Spleen (tissue), 11 donors: ENCODE data around the gene AP2A1. TPM values are rescaled to one million over a fixed set of nuclear protein-coding genes. Genes with fewer than 3 reads are reported as not detected.

Experiments
- DNase-seq: peaks from one replicate; pipeline ENCODE4 v3.0.0-alpha.2; 2020
- H3K27ac ChIP-seq, 8 donors: fragments of 200-600 bp; sonication (generic) in 7 of 8; 1 replicate in 4 of 8; 2 replicates in 4 of 8; pipeline versions ENCODE4 v1.5.0 to v1.8.0; 2016 to 2021; ENCODE audit warnings: inconsistent platforms in 4 of 8, mild to moderate bottlenecking in 4 of 8, moderate library complexity in 1 of 8
- H3K27me3 ChIP-seq, 7 donors: fragments of 200-600 bp; sonication (generic) in 6 of 7; replicated peaks in 1 of 7; 1 replicate in 4 of 7; 2 replicates in 3 of 7; pipeline versions ENCODE4 v1.5.0 to v1.8.0; 2016 to 2021; ENCODE audit warnings: inconsistent platforms in 3 of 7, mild to moderate bottlenecking in 1 of 7
- H3K36me3 ChIP-seq, 6 donors: fragments of 200-600 bp; sonication (generic) in 5 of 6; 1 replicate in 4 of 6; 2 replicates in 2 of 6; pipeline versions ENCODE4 v1.5.0 to v1.8.0; 2016 to 2021; ENCODE audit warnings: inconsistent platforms in 2 of 6
- H3K4me1 ChIP-seq, 6 donors: fragments of 200-600 bp; sonication (generic) in 5 of 6; 1 replicate in 3 of 6; 2 replicates in 3 of 6; pipeline versions ENCODE4 v1.5.0 to v1.8.0; 2016 to 2021; ENCODE audit warnings: inconsistent platforms in 3 of 6
- H3K4me3 ChIP-seq, 8 donors: fragments of 200-600 bp; sonication (generic) in 7 of 8; 1 replicate in 4 of 8; 2 replicates in 4 of 8; pipeline versions ENCODE4 v1.5.0 to v1.8.0; 2016 to 2021; ENCODE audit warnings: inconsistent platforms in 4 of 8, mild to moderate bottlenecking in 4 of 8, moderate library complexity in 2 of 8
- H3K9me3 ChIP-seq, 8 donors: fragments of 200-600 bp; sonication (generic) in 7 of 8; 1 replicate in 4 of 8; 2 replicates in 4 of 8; pipeline versions ENCODE4 v1.5.0 to v1.8.0; 2016 to 2021; ENCODE audit warnings: inconsistent platforms in 4 of 8
- POLR2A ChIP-seq, 3 donors: fragments of 450-650 bp; IDR thresholded peaks; one replicate each; pipeline ENCODE4 v1.5.1; 2017; ENCODE audit warnings: antibody characterized with exemption in 3 of 3, mild to moderate bottlenecking in 1 of 3
- POLR2AphosphoS5 ChIP-seq, 3 donors: sonication (generic); formaldehyde crosslinking; IDR thresholded peaks; one replicate each; pipeline ENCODE4 v1.5.1; 2017; ENCODE audit warnings: antibody characterized with exemption in 3 of 3
- WGBS, 5 donors: extraction: QIAGEN DNeasy Blood & Tissue Kit in 3 of 5; methylation state at CpG; one replicate each; pipeline versions ENCODE4 v1.1.5 to v1.1.7; 2013 to 2018; 5-methylcytosine and 5-hydroxymethylcytosine counted together
- intact Hi-C: fragments of 100-400 bp; cut with DNase I; formaldehyde crosslinking; loops from one replicate; pipeline ENCODE4 v1.15.0; 2023; ENCODE audit warnings: low total_unique reads
- polyA plus RNA-seq, 3 donors: library from polyadenylated mRNA; stranded (reverse); fragments of 200-250 nt; gene quantifications; one replicate each; pipeline ENCODE4 v1.2.1, GENCODE V29; 2013
- total RNA-seq, 7 donors: library from RNA; depleted of rRNA in 3 of 7; stranded (reverse); fragments of >200 nt in 3 of 7; fragmentation: NEBNext Ultra II Directional in 4 of 7; extraction: Animal tissue kit (Norgen Biotek cat#: 25700) in 4 of 7; gene quantifications; one replicate each; pipeline versions ENCODE4 v1.1.0 to v1.2.1, GENCODE V29; 2016 to 2021
- TF ChIP-seq, protein P1 (sequence below), 11 experiments: fragments of 200-600 bp in 7 of 11; fragments of 450-650 bp in 4 of 11; sonication (generic) in 4 of 11; IDR thresholded peaks in 8 of 11; conservative IDR thresholded peaks in 3 of 11; 1 replicate in 7 of 11; 2 replicates in 4 of 11; pipeline versions ENCODE4 v1.4.0 to v1.8.0; 2016 to 2021; ENCODE audit warnings: antibody characterized with exemption in 11 of 11, inconsistent platforms in 4 of 11, mild to moderate bottlenecking in 1 of 11
- donor health status: healthy with polysubstance abuse.
- donor health status: DM: no; HTN: no; CAD: no; lungs with moderate emphysema.
- donor health status: DM: no; HTN: no; CAD: no.
- donor health status: Bipolar disorder and iron deficiency.
- donor health status: healthy.
- donor health status: DM: no; HTN: no; CAD: no.
- donor health status: DM: yes; HTN: yes; CAD: no.

Gene AP2A1
- total and polyA plus RNA-seq, 10 donors = 18.1 to 108 (median 89.1) TPM

- Histone ChIP-seq H3K4me3 (no peak overlapping the region), H3K36me3 (peaks cover 0 to 82% (median 0%) of the 10 kb centered on the region in 6 donors), H3K27me3 (no peaks in the 10 kb centered on the region), H3K9me3 (no peaks in the 10 kb centered on the region), H3K4me1 (peaks cover 2 to 96% (median 38%) of the 10 kb centered on the region in 6 donors), H3K27ac (peak overlapping the region in 3 of 8 donors; percentile 23 to 48 (median 44))
- TF ChIP-seq, protein P1, sequence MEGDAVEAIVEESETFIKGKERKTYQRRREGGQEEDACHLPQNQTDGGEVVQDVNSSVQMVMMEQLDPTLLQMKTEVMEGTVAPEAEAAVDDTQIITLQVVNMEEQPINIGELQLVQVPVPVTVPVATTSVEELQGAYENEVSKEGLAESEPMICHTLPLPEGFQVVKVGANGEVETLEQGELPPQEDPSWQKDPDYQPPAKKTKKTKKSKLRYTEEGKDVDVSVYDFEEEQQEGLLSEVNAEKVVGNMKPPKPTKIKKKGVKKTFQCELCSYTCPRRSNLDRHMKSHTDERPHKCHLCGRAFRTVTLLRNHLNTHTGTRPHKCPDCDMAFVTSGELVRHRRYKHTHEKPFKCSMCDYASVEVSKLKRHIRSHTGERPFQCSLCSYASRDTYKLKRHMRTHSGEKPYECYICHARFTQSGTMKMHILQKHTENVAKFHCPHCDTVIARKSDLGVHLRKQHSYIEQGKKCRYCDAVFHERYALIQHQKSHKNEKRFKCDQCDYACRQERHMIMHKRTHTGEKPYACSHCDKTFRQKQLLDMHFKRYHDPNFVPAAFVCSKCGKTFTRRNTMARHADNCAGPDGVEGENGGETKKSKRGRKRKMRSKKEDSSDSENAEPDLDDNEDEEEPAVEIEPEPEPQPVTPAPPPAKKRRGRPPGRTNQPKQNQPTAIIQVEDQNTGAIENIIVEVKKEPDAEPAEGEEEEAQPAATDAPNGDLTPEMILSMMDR (IDR thresholded peaks at IDR 0.05 in 8 of 11, conservative IDR thresholded peaks at IDR 0.05 in 3 of 11) = no peak
- TF ChIP-seq POLR2AphosphoS5 (IDR thresholded peaks at IDR 0.05) (no peak), POLR2A (IDR thresholded peaks at IDR 0.05) (no peak)
- WGBS, 5 donors = 74 to 83% (median 78%) methylated on average over 7 to 8 of the region's 8 CpGs
- intact Hi-C loops = no loop called here
- no peak for DNase-seq
Measured at GRCh38 chr19:49773663-49774350, 7.0 kb downstream of the AP2A1 start.

GRCh38 chr19:49774969-49775368 lies 8.2 kb downstream of the AP2A1 start:
- Histone ChIP-seq H3K4me1 (peaks cover 3 to 96% (median 36%) of the 10 kb centered on the region in 6 donors), H3K36me3 (peaks cover 0 to 83% (median 0%) of the 10 kb centered on the region in 6 donors), H3K27me3 (no peaks in the 10 kb centered on the region), H3K4me3 (no peak overlapping the region), H3K27ac (peak overlapping the region in 4 of 8 donors; percentile 15 to 48 (median 38)), H3K9me3 (no peaks in the 10 kb centered on the region)
- intact Hi-C loops = no loop called here
- no peak for DNase-seq
- 92 to 96% (median 94%) methylated on average over 8 of the region's 8 CpGs for WGBS, 5 donors
- no peak for TF ChIP-seq POLR2AphosphoS5 (IDR thresholded peaks at IDR 0.05)
- TF ChIP-seq, protein P1 (IDR thresholded peaks at IDR 0.05 in 8 of 11, conservative IDR thresholded peaks at IDR 0.05 in 3 of 11) = no peak
- no peak for TF ChIP-seq POLR2A (IDR thresholded peaks at IDR 0.05)

DNA sequence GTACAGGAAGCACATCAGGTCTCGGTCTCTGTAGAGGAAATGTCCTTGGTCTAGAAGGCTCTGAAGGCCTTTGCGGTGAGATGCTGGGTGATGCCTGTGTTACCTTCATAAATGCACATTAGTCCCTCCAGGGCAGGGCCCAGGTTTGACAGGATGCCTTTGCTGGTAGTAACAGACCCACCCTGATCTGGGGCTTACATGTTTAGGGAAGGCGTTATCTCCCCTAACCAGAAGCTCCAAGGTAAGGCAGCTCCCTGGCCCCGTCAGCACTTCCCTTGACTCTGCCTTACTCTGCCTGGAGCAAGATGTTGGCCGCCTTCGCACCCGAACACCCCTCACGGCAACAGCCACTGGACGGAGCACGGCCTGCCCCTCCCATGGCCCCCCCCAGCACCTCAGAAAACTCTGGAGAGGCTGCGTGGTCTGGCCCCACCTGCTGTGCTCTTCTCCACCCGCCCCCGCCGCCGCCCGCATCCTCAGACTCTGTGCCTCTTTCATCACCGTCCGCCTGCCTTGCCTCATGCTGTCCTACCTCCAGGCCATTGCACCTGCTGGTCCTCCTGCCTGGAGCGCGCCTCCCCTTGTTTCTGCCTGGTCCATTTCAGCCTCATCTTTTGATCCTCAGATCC lies 9.1 kb downstream of the AP2A1 start:
- Histone ChIP-seq H3K36me3 (peaks cover 0 to 82% (median 0%) of the 10 kb centered on the region in 6 donors), H3K27me3 (no peaks in the 10 kb centered on the region), H3K4me1 (peaks cover 7 to 96% (median 40%) of the 10 kb centered on the region in 6 donors), H3K27ac (peak overlapping the region in 4 of 8 donors; percentile 15 to 42 (median 30)), H3K9me3 (no peaks in the 10 kb centered on the region), H3K4me3 (no peak overlapping the region)
- intact Hi-C loops = no loop called here
- no peak for DNase-seq
- 76 to 94% (median 86%) methylated on average over 16 to 20 of the region's 20 CpGs for WGBS, 5 donors
- TF ChIP-seq POLR2A (IDR thresholded peaks at IDR 0.05) (no peak), POLR2AphosphoS5 (IDR thresholded peaks at IDR 0.05) (peak in 1 of 3 donors; percentile 11)
- TF ChIP-seq, protein P1 (IDR thresholded peaks at IDR 0.05 in 8 of 11, conservative IDR thresholded peaks at IDR 0.05 in 3 of 11) = no peak

DNA sequence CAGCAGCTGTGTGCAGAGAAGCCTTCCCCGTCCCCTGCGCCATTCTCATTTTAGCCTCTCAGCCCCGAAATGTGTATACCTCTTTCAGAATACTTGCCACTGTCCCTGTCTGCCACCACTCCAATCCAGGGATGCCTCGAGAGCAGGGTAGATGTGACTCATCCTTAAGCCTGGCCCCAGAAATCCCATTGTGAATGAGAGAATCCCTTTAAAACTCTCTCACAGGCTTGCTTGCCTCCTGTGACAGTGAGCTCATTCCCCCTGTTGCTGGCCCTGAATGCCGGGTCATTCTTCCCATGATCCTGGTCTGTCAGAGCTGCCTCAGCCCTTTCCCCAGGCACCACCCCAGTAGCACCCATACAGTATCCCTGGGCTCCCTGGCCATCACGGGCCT lies 9.6 kb downstream of the AP2A1 start:
- peaks cover 0 to 80% (median 0%) of the 10 kb centered on the region in 6 donors for H3K36me3 ChIP-seq
- WGBS, 5 donors = 85 to 97% (median 94%) methylated on average over 6 of the region's 6 CpGs
- TF ChIP-seq POLR2A (IDR thresholded peaks at IDR 0.05) (no peak), POLR2AphosphoS5 (IDR thresholded peaks at IDR 0.05) (no peak)
- TF ChIP-seq, protein P1 (IDR thresholded peaks at IDR 0.05 in 8 of 11, conservative IDR thresholded peaks at IDR 0.05 in 3 of 11) = no peak
- H3K4me3 ChIP-seq = no peak overlapping the region
- peak overlapping the region in 3 of 8 donors; percentile 28 to 42 (median 33) for H3K27ac ChIP-seq
- H3K9me3 ChIP-seq = no peaks in the 10 kb centered on the region
- no peak for DNase-seq
- H3K27me3 ChIP-seq = no peaks in the 10 kb centered on the region
- H3K4me1 ChIP-seq = peaks cover 7 to 96% (median 41%) of the 10 kb centered on the region in 6 donors
- intact Hi-C loops = no loop called here
